ENCODE results near the gene KCTD14.

- no peak for TF ChIP-seq CTCF (IDR thresholded peaks at IDR 0.05)
- TF ChIP-seq POLR2A (IDR thresholded peaks at IDR 0.05): no peak
Measured at GRCh38 chr11:78050964-78051831, 28.1 kb upstream of the KCTD14 start.
